ENCODE measurements around the gene PTPRR. TPM values are rescaled to one million over a fixed set of nuclear protein-coding genes. Genes with fewer than 3 reads are reported as not detected.

PTPRR gene
- total and polyA plus RNA-seq, 2 of the 13 experiments (the other 11 are each of a cell fraction or from before 2014, with no cell fraction given) = not detected

- no peak for TF ChIP-seq ZBTB14 (CRISPR knock-in tag; IDR thresholded peaks at IDR 0.05)
- no peak for TF ChIP-seq NFYC (CRISPR knock-in tag; IDR thresholded peaks at IDR 0.05)
- TF ChIP-seq ATF4 (CRISPR knock-in tag; IDR thresholded peaks at IDR 0.05) = no peak
- TF ChIP-seq TEF (CRISPR knock-in tag; IDR thresholded peaks at IDR 0.05) = no peak
- TF ChIP-seq ARID2 (CRISPR knock-in tag; IDR thresholded peaks at IDR 0.05; ENCODE audit: borderline replicate concordance) = no peak
- TF ChIP-seq STAT6 (CRISPR knock-in tag; IDR thresholded peaks at IDR 0.05; ENCODE audit: borderline replicate concordance) = no peak
These were observed 41.8 kb upstream of the PTPRR start (continued) for GRCh38 chr12:70962226-70962794.

- intact Hi-C loops (cut with micrococcal nuclease; ENCODE audit: unreplicated experiment) (no loop called here), in situ Hi-C loops (cut with HindIII; ENCODE audit: extremely low pct_ligation_motif_present, low pct_unique_long_range_greater_than_20kb) (no loop called here)
- H3K9ac ChIP-seq (ENCODE audit: insufficient read depth, low read depth, low read length) = no peak overlapping the region
- H3K27me3 ChIP-seq (ENCODE audit: control insufficient read depth in 1 of 2, insufficient read depth in 2 of 2, low read length in 2 of 2) = no peaks in the 10 kb centered on the region
- H3K36me3 ChIP-seq (replicated peaks in 1 of 2; ENCODE audit: control insufficient read depth in 1 of 2, insufficient read depth in 2 of 2, low read length in 2 of 2) = no peaks in the 10 kb centered on the region
- no peaks in the 10 kb centered on the region for H4K20me1 ChIP-seq (ENCODE audit: insufficient read depth, low read length)
- H3K4me1 ChIP-seq (ENCODE audit: insufficient read depth, low read length) = no peaks in the 10 kb centered on the region
- DNase-seq (ENCODE audit: low spot score) (no peak), ATAC-seq (no peak), FAIRE-seq (no peak)
- no peak overlapping the region for H3K4me3 ChIP-seq (replicated peaks in 1 of 3; ENCODE audit: insufficient read depth in 1 of 3, low read depth in 2 of 3, low read length in 3 of 3)
- no peaks in the 10 kb centered on the region for H3K79me2 ChIP-seq (ENCODE audit: insufficient read depth, low read length)
- H3K27ac ChIP-seq (ENCODE audit: extremely low read length, insufficient read depth, low read length) = no peak overlapping the region
- no peak overlapping the region for H3K4me2 ChIP-seq (ENCODE audit: low read depth, low read length)
- no peak overlapping the region for H2AFZ ChIP-seq (ENCODE audit: low read length)
- no peaks in the 10 kb centered on the region for H3K9me3 ChIP-seq (ENCODE audit: low read length)
- WGBS (ENCODE audit: low lambda C conversion rate) = 0% methylated on average over 1 of the region's 1 CpG
- CTCF ChIA-PET (ENCODE audit: low intra/inter-chr PET ratio, low total read pairs) = no interaction called here
- TF ChIP-seq ATF5 (CRISPR knock-in tag; IDR thresholded peaks at IDR 0.05; ENCODE audit: low read depth) (no peak), ZBTB43 (CRISPR knock-in tag; conservative IDR thresholded peaks at IDR 0.05) (no peak), FOXA1 (IDR thresholded peaks at IDR 0.05) (no peak), FOXA1 (CRISPR knock-in tag; IDR thresholded peaks at IDR 0.05) (no peak), PLSCR1 (CRISPR knock-in tag; IDR thresholded peaks at IDR 0.05; ENCODE audit: borderline replicate concordance) (no peak), ZNF432 (CRISPR knock-in tag; IDR thresholded peaks at IDR 0.05; ENCODE audit: borderline replicate concordance) (no peak)
- BruUV-seq (replicated peaks) = no TSS peak
- POLR2A ChIA-PET = no interaction called here
These were observed 39.9 kb upstream of the PTPRR start for GRCh38 chr12:70960484-70960883.

Measured in HepG2 (cell line).